Caco-2 (cell line): ENCODE measurements around the gene BANF2. TPM values are rescaled to one million over a fixed set of nuclear protein-coding genes. Genes with fewer than 3 reads are reported as not detected.

Source experiments
- BruUV-seq: library from RNA; stranded (reverse); fragments of 400-500 nt; replicated peaks from 2 replicates; lab custom pipeline; 2021; lab: Mats Ljungman, UMichigan
- CTCF ChIA-PET: fragments of 300-600 bp; sonication (Branson Sonifier 250); formaldehyde crosslinking; loops from one replicate; lab custom pipeline; 2022; ENCODE audit warnings: antibody characterized with exemption; lab: Charles Lee
- POLR2A ChIA-PET: fragments of 300-600 bp; sonication (Branson Sonifier 250); formaldehyde crosslinking; loops from one replicate; lab custom pipeline; 2022; ENCODE audit warnings: antibody characterized with exemption; lab: Charles Lee
- DNase-seq, 2 experiments: peaks; one replicate each; pipeline versions ENCODE4 v3.0.0 to v3.0.0-alpha.2; 2020 to 2022
- H3K27me3 ChIP-seq: replicated peaks from 2 replicates; pipeline ENCODE4 v1.6.0; 2011; ENCODE audit warnings: low read length; ENCODE audit not compliant: control insufficient read depth, insufficient read depth
- H3K36me3 ChIP-seq: 2 replicates; pipeline ENCODE4 v1.5.1; 2011; ENCODE audit warnings: low read length; ENCODE audit not compliant: control insufficient read depth, insufficient read depth
- H3K4me1 ChIP-seq: fragments of 250-450 bp; sonication (Bioruptor Pico); 2 replicates; pipeline ENCODE4 v1.5.1; 2020; ENCODE audit warnings: mild to moderate bottlenecking
- H3K4me3 ChIP-seq: 2 replicates; pipeline ENCODE4 v1.5.1; 2011; ENCODE audit warnings: low read depth, mild to moderate bottlenecking, control low read depth, low read length
- H3K9me3 ChIP-seq: fragments of 250-450 bp; sonication (Bioruptor Pico); 2 replicates; pipeline ENCODE4 v1.5.1; 2020; ENCODE audit warnings: mild to moderate bottlenecking, moderate library complexity
- H3K27ac Mint-ChIP-seq: one replicate; pipeline ENCODE4 v1.8.0; 2022; ENCODE audit warnings: mixed read lengths; ENCODE audit not compliant: unreplicated experiment
- H3K27me3 Mint-ChIP-seq: one replicate; pipeline ENCODE4 v1.8.0; 2022; ENCODE audit warnings: mixed read lengths; ENCODE audit not compliant: insufficient read depth, unreplicated experiment
- H3K36me3 Mint-ChIP-seq: one replicate; pipeline ENCODE4 v1.8.0; 2022; ENCODE audit warnings: mild to moderate bottlenecking, mixed read lengths; ENCODE audit not compliant: insufficient read depth, unreplicated experiment
- H3K4me1 Mint-ChIP-seq: one replicate; pipeline ENCODE4 v1.8.0; 2022; ENCODE audit warnings: low read depth, mixed read lengths; ENCODE audit not compliant: unreplicated experiment
- H3K4me3 Mint-ChIP-seq: one replicate; pipeline ENCODE4 v1.8.0; 2022; ENCODE audit warnings: mild to moderate bottlenecking, moderate library complexity, mixed read lengths; ENCODE audit not compliant: unreplicated experiment
- H3K9me3 Mint-ChIP-seq: one replicate; pipeline ENCODE4 v1.8.0; 2022; ENCODE audit warnings: mixed read lengths; ENCODE audit not compliant: unreplicated experiment
- CTCF ChIP-seq, 2 experiments: fragments of 200-600 bp in 1 of 2; IDR thresholded peaks; 1 replicate in 1 of 2; 2 replicates in 1 of 2; pipeline versions ENCODE4 v1.5.1 to v1.8.0; 2011 to 2022; ENCODE audit warnings: antibody characterized with exemption in 1 of 2, control low read depth in 1 of 2, inconsistent platforms in 1 of 2, low read depth in 1 of 2, low read length in 1 of 2, mild to moderate bottlenecking in 1 of 2, moderate library complexity in 1 of 2; ENCODE audit not compliant: insufficient read depth in 1 of 2, severe bottlenecking in 1 of 2, unreplicated experiment in 1 of 2
- intact Hi-C: fragments of 100-400 bp; cut with micrococcal nuclease; formaldehyde crosslinking; loops from one replicate; pipeline ENCODE4 v1.10.0; 2022; ENCODE audit not compliant: unreplicated experiment
- total RNA-seq: library from RNA; stranded (reverse); gene quantifications from 2 replicates; pipeline ENCODE4 v1.2.3, GENCODE V29; 2022

BANF2 gene
- total RNA-seq, 1 experiment from 2014 or later = 2.1 TPM

GRCh38 chr20:17750722-17751045 is 50.9 kb downstream of the BANF2 start:
- Histone ChIP-seq H3K27me3 (no peaks in the 10 kb centered on the region), H3K9me3 (no peaks in the 10 kb centered on the region), H3K4me1 (peaks cover 22% of the 10 kb centered on the region), H3K4me3 (no peak overlapping the region), H3K36me3 (no peaks in the 10 kb centered on the region)
- no peak for TF ChIP-seq CTCF (IDR thresholded peaks at IDR 0.05; ENCODE audit: insufficient read depth in 1 of 2, low read depth in 1 of 2, low read length in 1 of 2, severe bottlenecking in 1 of 2, unreplicated experiment in 1 of 2)
- no peak overlapping the region for H3K4me3 Mint-ChIP-seq
- H3K27me3 Mint-ChIP-seq = no peaks in the 10 kb centered on the region
- intact Hi-C loops = no loop called here
- POLR2A ChIA-PET = no interaction called here
- H3K27ac Mint-ChIP-seq = no peak overlapping the region
- H3K9me3 Mint-ChIP-seq = peaks cover 7% of the 10 kb centered on the region
- no TSS peak for BruUV-seq
- peaks cover 19% of the 10 kb centered on the region for H3K4me1 Mint-ChIP-seq
- no peaks in the 10 kb centered on the region for H3K36me3 Mint-ChIP-seq
- DNase-seq = no peak
- CTCF ChIA-PET = no interaction called here

- Mint-ChIP-seq H3K27me3 (no peaks in the 10 kb centered on the region), H3K27ac (no peak overlapping the region), H3K36me3 (no peaks in the 10 kb centered on the region), H3K9me3 (peaks cover 7% of the 10 kb centered on the region), H3K4me1 (peaks cover 20% of the 10 kb centered on the region), H3K4me3 (no peak overlapping the region)
- BruUV-seq = no TSS peak
- TF ChIP-seq CTCF (IDR thresholded peaks at IDR 0.05; ENCODE audit: insufficient read depth in 1 of 2, low read depth in 1 of 2, low read length in 1 of 2, severe bottlenecking in 1 of 2, unreplicated experiment in 1 of 2) = no peak
- Histone ChIP-seq H3K9me3 (no peaks in the 10 kb centered on the region), H3K27me3 (no peaks in the 10 kb centered on the region), H3K36me3 (no peaks in the 10 kb centered on the region), H3K4me3 (no peak overlapping the region), H3K4me1 (peaks cover 22% of the 10 kb centered on the region)
- CTCF ChIA-PET = no interaction called here
- no peak for DNase-seq
- POLR2A ChIA-PET = interaction anchor here (0.7 kb wide), 1 partner anchor 169 kb away, joined by 4 read pairs; no protein-coding TSS in a partner anchor
- intact Hi-C loops = no loop called here
Measured at GRCh38 chr20:17751640-17752039, 51.9 kb downstream of the BANF2 start.

- H3K4me3 Mint-ChIP-seq = no peak overlapping the region
- TF ChIP-seq CTCF (IDR thresholded peaks at IDR 0.05; ENCODE audit: insufficient read depth in 1 of 2, low read depth in 1 of 2, low read length in 1 of 2, severe bottlenecking in 1 of 2, unreplicated experiment in 1 of 2) = no peak
- no peaks in the 10 kb centered on the region for H3K27me3 Mint-ChIP-seq
- no peak overlapping the region for H3K27ac Mint-ChIP-seq
- CTCF ChIA-PET = interaction anchor here (0.6 kb wide), 1 partner anchor 70 kb away, joined by 3 read pairs; the partner anchor contains the start of gene RRBP1
- no peaks in the 10 kb centered on the region for H3K27me3 ChIP-seq
- H3K4me3 ChIP-seq = no peak overlapping the region
- peaks cover 22% of the 10 kb centered on the region for H3K4me1 ChIP-seq
- no peaks in the 10 kb centered on the region for H3K9me3 ChIP-seq
- no peaks in the 10 kb centered on the region for H3K36me3 ChIP-seq
- peaks cover 7% of the 10 kb centered on the region for H3K9me3 Mint-ChIP-seq
- intact Hi-C loops = no loop called here
- POLR2A ChIA-PET = interaction anchor here (0.7 kb wide), 1 partner anchor 169 kb away, joined by 4 read pairs; no protein-coding TSS in a partner anchor
- peaks cover 27% of the 10 kb centered on the region for H3K4me1 Mint-ChIP-seq
- no peaks in the 10 kb centered on the region for H3K36me3 Mint-ChIP-seq
- BruUV-seq = no TSS peak
- DNase-seq = no peak
Measured at GRCh38 chr20:17752459-17752858, 52.7 kb downstream of the BANF2 start.
